Stimulated activated CD8-positive, alpha-beta memory T cell treated with anti-CD3 and anti-CD28 coated beads, Interleukin-7, amount 100 ng/mL, for 48 hours (primary cell): Measurements from ENCODE around the gene PRR33.

Source experiments
- DNase-seq, 2 donors: peaks; one replicate each; pipeline ENCODE4 v3.0.0-alpha.2; 2020; ENCODE audit warnings: low read depth in 1 of 2; ENCODE audit errors: extremely low read depth in 1 of 2

PRR33 gene

DNA sequence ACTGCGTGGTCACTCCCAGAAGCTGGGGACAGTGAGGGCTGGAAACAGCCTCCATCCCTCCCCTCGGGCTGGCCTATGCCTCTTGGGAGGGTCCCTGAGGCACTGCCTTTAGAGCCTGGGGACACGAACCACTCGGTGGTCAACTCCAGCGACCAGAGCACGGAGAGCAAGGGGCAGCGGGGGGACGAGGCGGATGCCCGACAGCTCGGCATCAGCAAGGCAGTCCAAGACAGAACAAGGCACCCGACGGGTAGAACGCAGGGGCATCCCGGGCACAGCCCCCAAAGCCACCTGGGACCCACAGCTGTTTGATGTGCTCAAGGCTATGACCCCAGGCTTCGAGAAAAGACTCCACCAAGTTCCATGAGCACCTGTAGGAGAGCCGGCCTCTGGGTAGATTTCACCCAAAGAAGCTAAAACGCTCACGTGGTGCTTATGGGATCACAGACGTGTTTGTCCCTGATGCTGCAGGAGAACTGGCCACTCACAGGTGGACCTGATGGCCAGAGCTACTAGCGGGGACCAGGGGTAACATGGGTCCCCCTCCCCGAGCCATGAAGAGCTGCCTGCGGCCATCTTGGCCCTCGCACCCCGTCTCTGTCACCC lies 39.3 kb downstream of the PRR33 start:
- no peak for DNase-seq

DNA sequence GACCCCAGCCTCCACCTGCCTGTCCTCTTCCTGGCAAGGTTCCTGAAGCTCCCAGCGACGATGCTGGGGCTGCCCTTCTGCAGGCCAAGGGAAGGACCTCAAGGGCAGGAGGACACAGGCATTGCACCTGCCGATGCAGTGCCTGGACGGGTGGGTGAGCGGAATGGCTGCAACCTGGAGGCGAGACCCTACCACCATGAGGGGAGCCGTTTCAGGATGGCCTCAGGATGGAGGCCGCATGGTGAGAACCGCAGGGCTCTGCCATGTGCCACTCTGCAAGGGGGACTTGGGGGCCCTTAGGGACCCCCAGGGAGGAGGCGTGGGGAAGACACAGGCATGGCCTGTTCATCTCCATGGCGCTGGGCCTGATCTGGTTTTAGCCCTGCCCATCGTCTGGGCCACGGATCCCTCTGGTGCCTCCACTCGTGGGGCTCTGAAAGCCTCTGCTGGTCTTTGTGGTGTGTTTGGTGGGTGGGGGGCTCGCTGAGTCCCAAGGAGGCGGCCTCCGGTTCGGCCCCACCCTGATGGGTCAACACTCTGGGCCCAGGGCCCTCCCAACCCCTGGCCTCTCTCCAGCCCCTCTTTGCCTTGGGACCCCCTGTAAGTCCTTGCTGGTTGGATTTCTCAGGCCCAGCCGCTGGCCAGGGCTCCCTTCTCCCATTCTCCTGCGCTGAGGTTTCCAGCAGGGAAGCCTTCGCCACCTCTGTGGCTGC lies 40.1 kb downstream of the PRR33 start:
- DNase-seq, result no peak

DNA sequence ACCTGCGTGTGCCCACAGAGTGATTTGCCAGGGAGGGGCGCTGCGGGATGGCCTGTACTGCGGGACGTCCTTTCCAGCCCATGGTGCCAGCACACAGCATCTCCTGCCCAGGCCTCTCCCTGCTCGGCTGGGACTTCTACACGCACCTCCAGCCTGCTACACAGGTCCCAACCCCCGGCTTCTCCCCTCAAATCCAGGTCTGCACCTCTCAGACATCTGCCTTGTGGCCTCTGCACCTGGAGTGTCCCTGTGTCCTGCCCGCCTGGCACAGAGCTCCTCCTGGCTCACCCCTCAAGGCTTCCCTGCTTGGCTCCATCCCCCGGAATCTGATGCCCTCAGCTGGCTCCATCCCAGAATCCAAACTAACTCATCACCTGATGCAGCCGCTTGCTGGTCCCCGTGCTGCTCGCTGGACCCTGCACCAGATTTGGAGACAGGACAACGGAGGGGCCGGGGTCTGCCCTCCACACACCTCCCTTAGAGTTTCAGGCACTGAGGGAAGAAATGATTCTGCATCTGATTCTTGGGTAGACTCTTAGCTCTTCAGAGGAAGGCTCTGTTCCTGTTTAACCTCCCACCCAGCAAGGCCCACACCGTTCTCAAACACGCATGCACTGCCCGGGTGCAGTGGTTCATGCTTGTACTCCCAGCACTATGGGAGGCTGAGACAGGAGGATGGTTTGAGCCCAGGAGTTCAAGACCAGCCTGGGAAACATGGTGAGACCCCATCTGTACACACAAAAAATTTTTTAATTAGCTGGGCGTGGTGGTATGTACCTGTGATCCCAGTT lies 42.9 kb downstream of the PRR33 start:
- DNase-seq, result no peak

DNA sequence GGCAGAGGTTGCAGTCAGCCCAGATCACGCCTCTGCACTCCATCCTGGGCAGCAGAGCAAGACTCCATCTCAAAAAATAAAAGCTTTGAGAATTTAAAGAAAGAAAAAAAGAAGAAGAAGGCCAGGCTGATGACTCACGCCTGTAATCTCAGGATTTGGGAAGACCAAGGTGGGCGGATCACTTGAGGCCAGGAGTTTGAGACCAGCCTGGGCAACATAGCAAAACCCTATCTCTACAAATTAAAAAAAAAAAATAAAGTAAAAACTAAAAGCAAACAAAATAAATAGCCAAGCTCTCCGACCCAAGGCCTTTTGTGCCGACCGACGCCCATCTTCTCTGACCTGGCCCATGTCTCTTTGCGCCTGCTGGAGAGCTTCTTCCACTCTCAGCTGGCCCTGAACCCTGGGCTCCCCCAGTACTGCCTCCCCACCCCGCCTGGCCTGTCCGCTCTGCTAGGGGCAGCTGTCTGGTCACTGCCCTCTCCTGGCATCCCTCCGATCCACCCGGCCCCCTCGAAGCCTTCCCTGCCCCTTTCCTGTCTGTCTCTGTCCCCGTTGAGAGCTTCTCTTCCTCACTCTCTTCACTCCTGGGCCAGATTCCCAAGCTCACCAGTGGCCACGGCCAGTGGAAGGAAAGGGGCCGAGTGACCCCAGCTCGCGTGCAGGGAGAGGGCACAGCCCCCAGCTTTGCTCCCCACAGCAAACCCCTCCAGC lies 43.6 kb downstream of the PRR33 start:
- no peak for DNase-seq

DNA sequence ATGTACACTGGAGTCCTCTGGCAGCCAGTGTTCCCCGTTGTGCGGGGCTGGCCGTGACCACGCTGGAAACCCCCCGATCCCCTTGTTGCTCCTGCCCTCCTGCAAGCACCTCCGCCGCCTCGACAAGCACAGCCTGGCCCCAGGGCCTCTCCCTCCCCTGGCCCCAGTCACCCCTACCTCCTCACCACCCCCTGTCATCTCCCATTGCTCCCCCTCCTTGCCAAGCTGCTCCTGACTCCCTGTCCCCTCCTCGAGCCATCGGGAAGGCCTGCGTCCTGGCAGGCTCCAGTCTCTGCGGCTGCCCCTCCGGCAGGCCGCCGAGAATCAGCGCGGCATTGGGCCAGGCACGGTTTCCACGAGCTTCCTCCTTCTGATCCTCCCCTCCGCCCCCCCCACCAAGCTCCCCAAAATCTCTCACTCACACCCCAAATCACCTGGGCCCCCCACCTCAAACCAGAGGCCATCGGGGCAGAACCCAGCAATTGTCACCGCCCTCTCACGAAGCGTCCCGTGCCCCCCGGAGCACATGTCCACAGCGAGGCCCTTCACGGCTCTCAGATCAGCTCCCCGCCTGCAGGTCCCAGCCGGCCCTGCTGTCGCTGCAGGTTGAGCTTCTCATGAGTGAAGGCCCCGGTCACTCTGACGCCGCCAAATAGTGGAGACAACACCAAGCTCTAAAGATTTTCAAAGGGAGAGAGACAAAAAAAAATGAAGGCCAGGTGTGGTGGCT lies 44.5 kb downstream of the PRR33 start:
- DNase-seq, result no peak

DNA sequence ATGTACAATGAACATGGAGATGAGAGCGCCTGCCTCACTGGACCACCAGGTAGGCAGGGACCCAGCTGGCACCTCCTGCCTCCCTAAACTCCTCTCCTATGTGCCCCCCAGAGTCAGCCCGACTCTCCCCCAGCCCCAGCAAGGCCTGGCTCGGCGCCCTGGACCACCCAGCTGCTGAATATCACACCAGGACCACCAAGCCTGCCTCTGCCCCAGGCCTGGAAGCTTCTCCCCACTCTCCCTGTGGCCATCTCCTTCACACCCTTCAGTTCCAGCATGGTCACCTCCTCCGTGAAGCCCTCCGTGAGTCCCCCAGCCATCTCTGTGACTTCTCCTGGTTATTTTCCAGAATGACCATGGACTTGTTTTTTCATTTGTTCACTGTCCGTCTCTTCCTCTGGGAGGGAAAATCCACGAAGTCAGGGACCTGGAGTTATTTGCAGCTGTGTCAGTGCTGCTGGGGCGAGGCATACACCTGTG lies 45.2 kb downstream of the PRR33 start:
- DNase-seq, result no peak

DNA sequence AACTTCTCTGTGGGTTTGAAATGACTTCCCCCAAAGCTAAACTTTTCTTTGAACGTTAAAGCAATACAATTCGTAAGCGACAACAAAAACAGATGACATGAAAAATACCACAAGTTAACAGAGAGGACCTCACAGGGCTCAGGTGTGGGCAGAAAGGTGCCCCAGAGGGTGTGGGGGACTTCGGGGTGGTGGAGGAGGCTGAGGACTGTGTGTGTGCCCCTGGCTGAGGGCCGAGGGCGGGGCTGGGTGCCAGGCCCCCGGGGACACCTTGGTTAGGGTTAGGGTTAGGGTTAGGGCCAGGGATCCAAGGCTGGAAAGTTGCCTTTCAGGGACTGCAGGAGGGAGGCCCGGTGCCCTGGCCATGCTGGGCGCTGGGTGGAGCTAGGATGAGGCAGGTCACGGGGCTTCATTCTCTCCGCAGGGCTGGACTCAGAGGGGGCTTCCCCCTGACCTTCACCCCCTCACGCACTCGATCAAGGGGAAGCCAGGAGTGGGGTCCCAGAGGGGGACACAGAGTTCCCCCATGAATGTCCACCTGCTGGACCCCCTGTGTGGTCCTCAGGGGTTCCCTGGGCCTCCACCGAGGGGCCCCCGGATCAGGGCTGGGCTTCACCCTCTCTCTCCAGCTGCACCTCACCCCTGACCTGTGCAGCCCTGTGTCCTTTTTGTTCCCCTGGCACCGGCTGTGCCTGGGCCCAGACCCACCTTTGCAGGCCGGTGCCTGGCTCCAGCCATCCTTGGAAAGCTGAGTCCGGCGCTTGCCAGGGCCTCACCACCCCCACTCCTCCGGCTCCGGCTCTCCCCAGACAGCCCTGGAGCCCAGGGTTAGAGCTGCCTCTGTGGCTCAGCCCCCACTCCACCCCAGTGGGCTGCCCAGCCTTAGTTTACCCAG lies 45.9 kb downstream of the PRR33 start:
- no peak for DNase-seq

DNA sequence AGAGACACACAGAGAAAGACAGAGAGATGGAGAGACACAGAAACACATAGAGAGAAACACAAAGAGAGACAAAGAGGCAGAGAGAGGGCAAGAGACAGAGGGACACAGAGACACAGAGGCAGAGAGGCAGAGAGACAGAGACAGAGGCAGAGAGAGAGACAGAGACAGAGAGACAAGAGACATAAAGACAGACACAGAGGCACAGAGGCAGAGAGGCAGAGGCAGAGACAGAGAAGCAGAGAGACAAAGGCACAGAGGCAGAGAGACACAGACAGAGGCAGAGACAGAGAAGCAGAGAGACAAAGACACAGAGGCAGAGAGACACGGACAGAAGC lies 46.6 kb downstream of the PRR33 start:
- DNase-seq, result no peak

DNA sequence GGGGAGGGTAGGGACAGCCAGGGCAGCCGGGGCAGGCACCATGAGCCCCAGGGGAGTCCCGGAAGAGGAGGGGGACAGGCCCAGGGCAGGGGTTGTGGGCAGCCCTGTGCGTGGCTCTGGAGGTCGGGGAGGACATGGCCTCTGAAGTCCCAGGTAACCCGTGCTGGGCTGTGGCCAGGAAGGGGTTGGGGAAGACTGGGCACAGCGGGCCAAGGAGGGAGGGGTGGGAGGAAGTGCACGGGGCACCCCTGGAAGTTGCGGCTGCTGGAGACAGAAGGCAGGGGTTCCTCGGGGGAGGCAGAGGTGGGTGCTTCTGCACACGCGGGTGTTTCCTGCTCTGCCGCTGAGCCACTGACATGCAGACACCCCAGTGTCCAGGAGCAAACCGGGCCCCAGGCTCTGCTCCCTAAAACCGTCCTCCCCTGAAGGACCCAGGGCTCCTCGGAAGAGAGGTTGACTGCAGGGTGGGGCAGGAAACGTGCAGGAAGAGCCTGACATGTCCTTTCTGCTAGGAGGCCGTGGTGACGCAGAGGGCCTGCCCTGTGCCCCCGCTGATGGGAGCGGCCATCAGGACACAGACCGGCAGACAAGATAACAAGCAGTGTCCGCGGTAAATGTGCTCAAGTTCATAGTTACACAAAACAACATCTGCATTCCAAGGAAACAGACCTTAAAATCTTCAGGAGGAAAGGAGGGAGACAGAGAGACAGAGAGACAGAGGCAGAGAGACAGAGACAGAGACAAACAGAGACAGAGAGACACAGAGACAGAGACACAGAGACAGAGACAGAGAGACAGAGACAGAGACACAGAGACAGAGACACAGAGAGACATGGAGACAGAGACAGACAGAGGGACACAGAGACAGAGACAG lies 47.2 kb downstream of the PRR33 start:
- no peak for DNase-seq

DNA sequence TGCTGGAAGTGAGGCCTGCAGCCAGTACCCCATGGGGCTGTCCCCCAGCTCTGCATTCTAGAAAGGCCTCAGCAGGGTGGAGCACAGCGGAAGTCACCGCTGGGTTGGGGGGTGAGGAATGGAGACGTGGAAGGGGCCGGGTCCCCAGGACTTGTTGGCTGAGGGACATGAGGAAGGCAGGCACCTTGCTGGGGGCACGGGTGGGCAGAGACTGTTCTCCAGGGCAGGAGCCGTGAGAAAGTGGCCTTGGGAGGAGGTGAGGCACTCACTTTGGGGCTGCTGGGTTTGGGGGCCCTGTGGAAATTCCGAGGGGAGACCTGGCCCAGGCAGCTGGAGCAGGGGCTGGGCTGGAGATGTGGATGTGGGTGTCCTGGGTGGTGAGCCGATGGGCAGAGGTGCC lies 47.9 kb downstream of the PRR33 start:
- no peak for DNase-seq

DNA sequence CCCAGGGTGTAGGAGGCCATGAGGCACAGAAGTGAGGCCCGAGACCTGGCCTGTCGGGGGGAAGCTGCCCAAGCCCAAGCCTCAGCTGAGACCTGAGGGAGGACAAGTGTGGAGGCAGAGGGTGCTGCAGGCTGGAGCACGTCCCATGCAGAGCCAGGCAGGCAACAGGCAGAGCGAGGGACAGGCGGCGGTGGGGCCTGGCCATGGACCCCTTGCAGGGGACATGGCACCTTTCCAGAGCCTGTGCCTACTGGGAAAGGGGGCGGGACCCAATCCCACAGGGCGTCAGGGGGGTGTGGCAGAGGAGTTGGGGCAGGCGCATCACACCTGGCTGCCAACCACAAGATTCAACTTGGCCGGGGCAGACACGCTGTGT lies 48.6 kb downstream of the PRR33 start:
- DNase-seq, result no peak

DNA sequence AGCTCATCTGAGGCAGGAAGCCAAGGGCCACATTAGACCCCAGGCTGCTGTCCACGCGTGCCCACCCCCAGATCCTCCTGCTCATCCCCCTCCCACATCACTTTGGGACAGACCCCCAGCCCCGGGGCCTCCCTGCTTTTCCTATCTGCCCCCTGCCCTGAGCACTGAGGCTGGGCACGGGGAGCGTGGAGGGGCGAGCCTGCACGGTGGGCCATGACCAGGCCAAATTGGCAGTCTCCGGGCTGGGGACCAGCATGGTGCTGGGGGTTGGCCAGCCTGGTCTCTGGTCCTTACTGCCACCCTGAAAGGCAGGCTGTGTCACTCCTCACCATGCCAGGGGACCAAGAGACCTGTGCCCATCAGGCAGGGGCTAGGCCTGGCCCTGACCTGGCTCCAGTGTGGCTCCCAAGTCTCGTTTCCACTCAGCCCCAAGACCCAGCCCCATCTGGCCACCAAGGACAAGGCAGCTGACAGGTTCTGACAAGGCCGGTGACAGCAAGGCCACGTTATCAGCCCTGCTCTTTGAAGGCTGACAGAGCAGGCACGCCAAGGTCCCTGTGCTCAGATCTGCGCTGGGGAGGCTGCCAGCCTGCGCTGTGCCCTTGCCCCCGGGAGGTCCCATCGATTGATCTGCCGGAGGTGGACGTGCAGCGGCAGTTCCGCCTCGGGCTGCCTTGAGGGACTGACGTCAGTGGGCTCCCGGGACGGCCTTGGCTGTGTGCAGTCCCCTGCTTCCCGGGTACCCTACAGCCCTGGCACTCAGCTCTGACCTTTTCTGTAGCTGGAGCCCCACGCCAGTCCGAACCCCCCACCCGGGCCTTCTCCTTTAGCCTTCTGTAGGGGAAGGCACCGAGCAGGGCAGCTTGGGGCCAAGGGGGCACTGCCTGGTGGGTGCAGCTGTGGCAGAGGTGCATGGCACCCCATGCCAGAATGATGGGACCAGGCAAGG lies 49.3 kb downstream of the PRR33 start:
- DNase-seq, result no peak

DNA sequence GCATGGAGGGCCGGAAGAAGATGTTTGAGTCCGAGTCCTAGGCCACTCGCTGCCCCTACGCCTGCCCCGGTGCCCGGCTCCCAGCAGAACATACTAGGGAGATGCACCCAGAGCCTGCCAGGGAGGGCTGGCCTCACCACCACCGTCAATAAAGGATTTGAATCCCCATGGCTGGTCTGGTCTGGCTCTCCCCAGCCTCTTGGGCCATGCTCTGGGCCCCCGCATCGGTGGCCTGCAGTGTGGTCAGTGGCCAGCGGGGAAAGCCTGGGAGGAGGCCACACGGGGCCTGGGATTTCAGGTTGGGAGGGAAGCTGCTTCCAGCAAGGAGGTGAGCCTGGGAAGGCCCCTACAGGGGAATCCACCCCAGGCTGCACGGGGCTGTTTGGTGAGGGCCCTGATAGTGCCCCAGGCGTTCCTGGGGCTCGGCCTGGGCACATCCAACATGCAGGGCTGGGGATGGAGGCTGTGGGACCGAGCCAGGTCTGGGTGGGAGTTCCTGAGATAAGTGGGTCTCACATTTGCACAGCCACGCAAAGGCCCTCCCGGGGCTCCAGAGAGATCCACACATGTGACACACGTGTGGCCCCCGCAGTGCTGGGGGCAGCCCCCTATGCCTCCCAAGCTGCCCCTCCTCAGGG lies 50.1 kb downstream of the PRR33 start:
- DNase-seq, result no peak

DNA sequence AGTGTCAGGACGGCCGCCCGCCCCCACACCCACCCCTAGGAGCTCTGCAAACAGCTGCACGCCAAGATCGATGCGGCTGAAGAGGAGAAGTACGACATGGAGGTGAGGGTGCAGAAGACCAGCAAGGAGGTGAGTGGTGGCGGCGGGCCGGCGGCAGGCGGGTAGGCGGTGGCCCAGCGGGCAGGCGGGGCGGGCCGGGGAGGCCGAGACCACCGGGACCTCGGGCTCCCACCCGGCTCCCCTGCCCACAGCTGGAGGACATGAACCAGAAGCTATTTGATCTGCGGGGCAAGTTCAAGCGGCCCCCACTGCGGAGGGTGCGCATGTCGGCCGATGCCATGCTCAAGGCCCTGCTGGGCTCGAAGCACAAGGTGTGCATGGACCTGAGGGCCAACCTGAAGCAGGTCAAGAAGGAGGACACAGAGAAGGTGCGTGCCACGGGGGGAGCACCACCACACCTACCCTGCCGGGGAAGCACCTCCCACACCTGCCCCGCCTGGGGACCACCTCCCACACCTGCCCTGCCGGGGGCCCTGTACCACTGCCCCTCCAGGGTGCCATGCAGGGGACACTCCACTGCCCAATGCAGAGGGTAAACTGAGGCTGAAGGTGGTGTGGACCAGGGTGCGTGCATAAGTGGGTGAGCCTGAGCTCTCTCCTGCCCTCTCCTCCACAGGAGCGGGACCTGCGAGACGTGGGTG lies 50.8 kb downstream of the PRR33 start:
- DNase-seq, result no peak

DNA sequence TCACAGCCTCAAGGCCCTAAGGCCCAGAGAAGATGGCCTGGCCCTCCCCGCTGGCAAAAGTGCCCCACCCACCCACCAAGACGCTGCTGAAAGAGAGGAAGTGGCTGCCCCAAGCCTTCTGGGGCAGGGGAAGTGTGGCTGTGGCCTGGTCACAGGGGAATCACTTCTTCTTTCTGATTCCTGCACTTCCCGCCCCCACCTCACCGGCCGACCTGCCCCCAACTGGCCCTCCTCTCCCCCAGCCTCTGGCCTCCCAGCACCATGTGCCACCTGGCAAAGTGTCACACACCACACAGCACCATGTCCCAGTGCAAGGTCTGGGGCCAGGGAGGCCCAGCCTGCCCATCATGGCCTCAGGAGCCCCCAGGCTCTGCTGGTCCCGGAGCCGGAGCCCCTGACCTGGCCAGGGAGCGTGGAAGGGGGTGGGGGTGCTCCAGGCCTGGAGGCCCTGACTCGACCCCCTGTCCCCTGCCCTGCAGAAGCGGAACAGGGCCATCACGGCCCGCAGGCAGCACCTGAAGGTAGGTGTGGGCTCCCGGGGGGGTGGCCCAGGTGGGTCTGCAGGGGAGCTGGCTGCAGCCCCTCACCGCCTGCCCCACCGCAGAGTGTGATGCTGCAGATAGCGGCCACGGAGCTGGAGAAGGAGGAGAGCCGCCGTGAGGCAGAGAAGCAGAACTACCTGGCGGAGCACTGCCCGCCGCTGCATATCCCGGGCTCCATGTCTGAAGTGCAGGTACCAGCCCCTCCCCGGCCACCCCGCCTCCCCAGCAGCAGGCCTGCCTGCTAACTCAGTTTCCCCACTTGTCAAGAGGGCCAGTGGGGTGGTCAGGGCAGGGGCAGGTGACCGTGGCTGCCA lies 51.5 kb downstream of the PRR33 start:
- DNase-seq, result no peak
